GM12891 (cell line): Measurements from ENCODE around the gene NEGR1.

Experiments
- POLR2A ChIP-seq: IDR thresholded peaks from 2 replicates; pipeline ENCODE4 v1.6.1; 2011; ENCODE audit warnings: low read depth, low read length, control low read depth
- POLR2AphosphoS5 ChIP-seq: IDR thresholded peaks from 2 replicates; pipeline ENCODE4 v1.6.1; 2011; ENCODE audit warnings: low read depth, low read length, control low read depth
- TAF1 ChIP-seq: IDR thresholded peaks from 2 replicates; pipeline ENCODE4 v1.6.1; 2011; ENCODE audit warnings: low read depth, low read length, control low read depth

- TF ChIP-seq POLR2AphosphoS5 (no peak), POLR2A (no peak), TAF1 (no peak)
Measured at GRCh38 chr1:72253132-72253531, 29.2 kb downstream of the NEGR1 start.
